Pulmonary artery endothelial cell (primary cell): ENCODE results near the gene UCP3. TPM values are rescaled to one million over a fixed set of nuclear protein-coding genes. Genes with fewer than 3 reads are reported as not detected.
"Not testable (repeated sequence)": the region's sequence is repeated elsewhere in the genome, so short reads cannot be mapped to it uniquely, and the experiment has no call there.

Experiments
- DNase-seq: peaks from one replicate; pipeline ENCODE4 v3.0.0-alpha.2; 2011; ENCODE audit warnings: low read depth, low spot score
- total RNA-seq: library from RNA; depleted of rRNA; stranded (reverse); fragments of >200 nt; gene quantifications from 2 replicates; pipeline ENCODE4 v1.2.3, GENCODE V29; 2014

UCP3 gene
- total RNA-seq, 1 donor from 2014 or later = 0.26 TPM

- DNase-seq = no peak
These were observed 8.4 kb downstream of the UCP3 start for GRCh38 chr11:74000307-74001133.

GRCh38 chr11:73999581-74000306, 9.1 kb downstream of the UCP3 start:
- no peak for DNase-seq

- DNase-seq = no peak
These were observed 9.9 kb downstream of the UCP3 start for GRCh38 chr11:73998846-73999575.

- DNase-seq = no peak
These were observed 11.6 kb downstream of the UCP3 start for GRCh38 chr11:73997120-73997770.

GRCh38 chr11:73996161-73996747, 12.6 kb downstream of the UCP3 start:
- no peak for DNase-seq

GRCh38 chr11:73995731-73996130, 13.2 kb downstream of the UCP3 start:
- DNase-seq = no peak

- DNase-seq = no peak
These were observed 13.6 kb downstream of the UCP3 start for GRCh38 chr11:73995247-73995646.

GRCh38 chr11:73991471-73992006, 17.3 kb downstream of the UCP3 start:
- no peak for DNase-seq

- DNase-seq = no peak
These were observed 18.2 kb downstream of the UCP3 start for GRCh38 chr11:73990730-73991129.

GRCh38 chr11:73989156-73989555, 19.7 kb downstream of the UCP3 start:
- DNase-seq = no peak

GRCh38 chr11:73988227-73988626, 20.7 kb downstream of the UCP3 start:
- no peak for DNase-seq

- DNase-seq = not testable (repeated sequence)
These were observed 23.2 kb downstream of the UCP3 start for GRCh38 chr11:73985661-73986060.

- DNase-seq = no peak
These were observed 24.9 kb downstream of the UCP3 start for GRCh38 chr11:73983741-73984538.

GRCh38 chr11:73982990-73983740, 25.7 kb downstream of the UCP3 start:
- DNase-seq = peak; percentile 71

- DNase-seq = peak; percentile 24
These were observed 26.3 kb downstream of the UCP3 start, which contains the start of gene UCP2 for GRCh38 chr11:73982595-73982989. TSS of gene UCP2 (minus strand) at chr11:73982843. CDS start at chr11:73978378, 4,465 bp downstream.

- no peak for DNase-seq
These were observed 27.7 kb downstream of the UCP3 start for GRCh38 chr11:73981051-73981805.

GRCh38 chr11:73980001-73980961, 28.6 kb downstream of the UCP3 start:
- DNase-seq = no peak
